Epidermal melanocyte (primary cell): ENCODE measurements around the gene MED31.
"Not testable (repeated sequence)": the region's sequence is repeated elsewhere in the genome, so short reads cannot be mapped to it uniquely, and the experiment has no call there.

Source experiments
- DNase-seq: peaks from one replicate; pipeline ENCODE4 v3.0.0; 2011; ENCODE audit warnings: low spot score; ENCODE audit not compliant: insufficient read length

Gene MED31

DNA sequence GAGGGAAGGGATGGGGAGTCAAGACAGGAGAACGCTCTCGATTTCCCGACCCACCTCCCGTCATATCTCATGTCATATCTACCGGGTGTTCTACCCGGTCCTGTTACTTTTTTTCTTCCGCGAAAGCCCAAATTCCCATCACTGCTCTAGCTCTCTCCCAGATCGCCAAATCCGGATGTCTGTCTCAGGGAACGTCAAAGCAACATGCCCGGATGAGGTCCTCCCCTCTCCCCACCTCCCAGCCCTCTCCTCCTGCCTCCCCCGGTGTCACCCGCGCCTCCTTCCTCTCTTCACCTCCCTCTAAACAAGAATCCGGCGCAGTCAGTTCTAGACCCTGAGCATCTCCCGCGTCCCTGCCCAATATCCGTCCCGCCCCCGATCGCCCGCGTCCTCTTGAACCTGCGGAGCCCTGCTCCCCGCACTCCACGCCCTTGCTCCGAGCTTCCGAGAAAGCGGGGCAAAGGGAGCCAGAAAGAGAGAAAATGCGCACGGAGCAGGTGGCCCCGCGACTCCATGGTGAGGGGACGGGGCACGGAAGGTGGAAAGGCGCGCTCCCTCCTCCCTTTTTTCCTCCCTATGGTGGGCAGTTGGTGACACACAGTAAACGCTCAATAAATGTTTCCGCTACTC lies 4.4 kb upstream of the MED31 start:
- not testable (repeated sequence) for DNase-seq

DNA sequence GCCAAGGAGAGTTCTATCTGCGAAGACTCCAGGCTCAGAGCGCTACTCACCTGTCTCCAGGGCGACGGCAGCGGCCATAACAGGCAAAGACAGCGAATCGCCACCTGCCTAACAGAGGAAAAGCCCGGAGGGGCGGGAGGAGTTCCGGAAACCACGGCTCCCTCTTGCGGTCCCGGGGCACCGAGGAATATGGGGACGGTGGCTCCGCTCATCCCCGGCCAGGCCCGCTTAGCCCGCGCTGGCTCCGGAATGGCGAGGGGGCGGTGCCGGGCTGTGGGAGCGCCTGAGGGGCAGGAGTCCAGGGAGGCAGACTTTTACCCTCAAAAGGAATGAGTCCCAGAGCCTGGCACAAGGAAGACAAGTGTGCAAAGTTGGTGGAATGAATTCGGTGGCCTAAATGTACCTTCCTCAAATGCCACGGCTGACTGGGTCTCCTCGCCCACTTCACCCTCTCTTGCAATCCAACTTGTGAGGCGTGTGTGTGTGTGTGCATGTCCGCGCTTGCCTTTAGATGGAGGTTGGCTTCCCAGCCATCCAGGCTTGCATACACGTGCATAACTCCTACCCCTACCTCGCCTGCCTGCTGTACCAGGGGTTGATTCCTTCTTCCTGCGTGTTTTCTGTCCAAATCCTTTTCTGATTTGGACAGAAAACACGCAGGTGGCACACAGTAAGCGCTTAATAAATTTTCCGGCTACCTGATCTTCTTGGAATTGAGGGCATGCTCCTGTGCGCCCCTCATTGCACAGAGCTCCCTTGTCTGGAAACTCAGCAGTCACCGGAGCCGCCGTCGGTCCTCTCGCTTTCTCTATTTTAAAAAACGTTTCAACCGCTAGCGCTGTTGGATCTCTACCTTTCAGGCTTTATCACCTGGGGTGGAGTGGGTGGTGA lies 3.7 kb upstream of the MED31 start:
- DNase-seq: no peak

GRCh38 chr17:6651919-6652452 lies 581 bp upstream of the MED31 start:
- DNase-seq: no peak

DNA sequence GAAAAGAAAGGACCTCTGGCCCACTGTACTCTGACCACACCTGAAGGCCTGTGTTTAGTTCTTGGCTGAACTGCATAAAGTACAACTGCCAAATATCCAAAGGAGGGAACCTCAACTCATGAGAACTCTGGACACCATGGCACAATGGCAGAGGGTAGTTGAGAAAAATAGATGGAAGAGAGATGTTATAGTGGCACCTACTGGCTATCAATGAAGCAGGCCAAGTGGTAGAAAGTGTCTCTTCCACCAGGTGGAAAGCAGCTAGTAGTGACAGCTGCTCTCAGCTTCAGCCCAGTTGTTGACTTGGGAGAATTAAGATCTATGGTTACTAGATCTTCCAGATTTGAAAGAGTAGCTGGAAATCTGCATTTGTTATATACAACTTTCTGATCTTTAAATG lies 3.2 kb downstream of the MED31 start:
- no peak for DNase-seq

- no peak for DNase-seq
Measured at GRCh38 chr17:6643451-6644125, 7.8 kb downstream of the MED31 start.

GRCh38 chr17:6642592-6642991 lies 8.8 kb downstream of the MED31 start:
- DNase-seq: no peak

- DNase-seq: no peak
Measured at GRCh38 chr17:6641247-6641863, 10.1 kb downstream of the MED31 start.

DNA sequence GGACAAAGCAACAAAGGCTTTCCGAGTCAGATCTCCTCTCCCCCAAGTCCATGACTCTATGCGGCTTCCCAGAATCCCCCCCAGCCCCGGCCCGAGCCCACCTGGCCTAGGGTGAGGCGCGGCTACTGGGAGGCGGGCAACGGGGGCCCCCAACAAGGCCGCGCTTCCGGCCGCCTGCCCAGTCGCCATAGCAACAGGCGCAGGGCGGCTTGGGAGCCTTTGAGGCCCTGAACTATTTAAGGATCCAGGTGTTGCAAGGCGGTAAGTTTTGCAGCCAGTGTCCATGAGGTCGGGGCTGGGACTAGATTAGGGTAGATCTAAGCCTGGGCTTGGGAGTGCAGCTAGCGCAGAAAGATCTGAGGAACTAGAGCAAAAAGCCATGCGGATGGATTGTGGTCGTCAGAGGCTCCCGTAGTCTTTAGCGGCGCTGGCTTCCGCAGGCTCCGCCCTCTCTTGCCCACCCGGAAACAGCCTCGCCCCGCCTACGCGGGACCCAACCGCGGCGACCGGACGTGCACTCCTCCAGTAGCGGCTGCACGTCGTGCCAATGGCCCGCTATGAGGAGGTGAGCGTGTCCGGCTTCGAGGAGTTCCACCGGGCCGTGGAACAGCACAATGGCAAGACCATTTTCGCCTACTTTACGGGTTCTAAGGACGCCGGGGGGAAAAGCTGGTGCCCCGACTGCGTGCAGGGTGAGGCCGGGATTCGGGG lies 10.7 kb downstream of the MED31 start, which contains the start of the genes KIAA0753 and TXNDC17:
Gene KIAA0753, minus strand, starts transcription at position 176 of the 711 bp plus-strand sequence. CDS start 5,608 bp downstream, outside the sequence.
Gene TXNDC17, plus strand, starts transcription at position 525 of the 711 bp plus-strand sequence. Its CDS starts 23 bp downstream, at position 548.
- DNase-seq: peak; percentile 58

DNA sequence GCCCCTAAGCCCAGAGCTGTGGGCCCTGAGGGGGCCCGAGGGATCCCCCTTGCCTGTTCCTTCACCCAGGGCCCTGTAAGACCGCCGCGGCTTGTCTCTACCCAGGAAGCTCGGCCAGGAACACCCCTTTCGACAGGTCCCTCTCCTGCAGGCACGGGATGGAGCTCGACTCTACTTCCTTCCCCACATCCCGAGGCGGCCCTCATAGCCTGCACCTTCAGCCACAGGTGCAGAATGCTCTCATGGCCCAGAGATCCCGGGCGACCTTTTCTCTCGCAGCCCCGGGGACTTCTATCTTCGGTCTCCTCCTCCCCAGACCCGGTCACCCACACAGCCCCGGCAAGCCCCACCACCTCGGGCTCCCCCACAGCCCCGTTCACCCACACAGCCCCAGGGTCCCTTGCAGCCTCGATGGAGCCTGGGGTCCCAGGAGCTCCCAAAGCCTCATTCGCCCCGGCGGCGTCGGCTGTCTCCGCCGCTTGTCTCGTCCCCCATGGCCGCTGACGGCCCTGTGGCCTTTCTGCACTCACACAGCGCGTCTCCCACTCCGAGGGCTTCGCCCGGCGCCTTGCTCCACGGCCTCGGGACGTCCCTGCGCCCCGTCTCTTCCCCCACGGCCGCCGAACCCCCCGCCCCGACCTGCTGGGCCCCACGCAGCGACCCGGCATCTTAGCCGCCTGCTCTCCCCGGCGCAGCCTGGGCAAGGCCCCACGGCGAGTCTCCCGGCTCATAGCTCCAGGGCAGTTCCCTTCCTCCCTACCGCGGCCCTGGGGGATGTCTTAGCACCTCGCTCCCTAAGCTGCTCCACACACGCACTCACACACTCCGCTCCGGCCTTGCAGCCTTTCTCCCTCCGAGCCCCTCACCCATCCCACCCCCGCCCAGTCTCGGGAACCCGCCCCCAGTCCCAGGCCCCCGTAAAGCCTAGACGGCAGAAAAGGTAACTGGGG lies 11.5 kb downstream of the MED31 start:
- DNase-seq: no peak

- no peak for DNase-seq
Measured at GRCh38 chr17:6639014-6639585, 12.3 kb downstream of the MED31 start.

DNA sequence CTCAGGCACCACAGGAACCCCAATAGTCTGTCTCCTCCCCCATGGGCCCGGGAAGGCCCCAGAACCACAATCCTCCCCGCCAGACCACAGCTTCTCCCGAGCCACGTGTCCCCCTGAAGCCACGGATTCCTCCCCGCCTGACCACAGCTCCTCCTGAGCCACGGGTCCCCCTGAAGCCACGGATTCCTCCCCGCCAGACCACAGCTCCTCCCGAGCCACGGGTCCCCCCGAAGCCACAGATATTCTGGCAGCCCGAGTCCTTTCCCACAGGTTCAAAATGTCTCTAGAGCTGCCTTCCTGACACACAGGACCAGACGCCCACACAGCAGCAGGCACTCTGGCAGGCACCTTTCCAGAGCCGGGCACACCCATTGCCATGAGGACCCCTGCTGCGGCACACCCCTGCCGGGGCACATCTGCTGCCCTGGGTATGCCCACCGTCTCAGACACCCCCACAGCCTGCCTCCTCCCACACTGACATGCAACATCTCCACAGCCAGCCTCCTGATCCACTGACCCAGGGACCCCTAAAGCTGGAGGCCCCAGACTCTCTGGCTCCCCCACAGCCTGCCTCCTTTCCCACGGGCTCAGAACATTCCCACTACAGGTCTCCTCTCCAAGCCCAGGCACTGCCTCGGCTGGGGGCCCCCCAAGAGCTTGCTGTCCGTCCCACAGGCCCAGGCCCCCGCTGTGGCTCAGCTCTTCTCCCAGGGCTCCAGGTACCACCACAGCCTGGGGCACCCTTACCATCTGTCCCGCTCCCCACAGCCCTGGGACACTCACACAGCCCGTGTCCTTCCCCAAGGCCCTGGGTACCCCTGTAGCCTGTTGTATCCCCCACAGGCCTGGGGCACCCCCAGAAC lies 13.1 kb downstream of the MED31 start:
- DNase-seq: no peak

GRCh38 chr17:6637458-6637840 lies 14.0 kb downstream of the MED31 start:
- no peak for DNase-seq

- DNase-seq: no peak
Measured at GRCh38 chr17:6636616-6637457, 14.6 kb downstream of the MED31 start.

DNA sequence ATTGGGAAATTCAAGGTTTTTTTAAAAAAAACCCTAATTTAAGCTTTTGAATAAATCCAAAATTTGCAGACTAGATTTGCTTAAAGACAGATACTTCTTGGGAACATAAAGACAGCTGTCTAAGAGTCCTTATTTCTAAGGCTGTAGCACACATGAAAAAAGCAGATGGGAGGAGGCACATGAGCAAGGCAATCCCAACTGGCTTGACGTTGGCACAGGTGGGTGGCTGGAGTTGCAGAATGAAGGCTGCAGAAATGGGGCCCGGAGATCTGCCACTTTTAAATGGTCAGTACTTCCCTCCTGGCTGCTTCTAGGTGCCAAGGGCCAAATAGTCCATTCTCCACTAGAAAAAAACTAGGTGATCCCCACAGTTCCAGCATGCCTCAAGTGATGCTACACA lies 15.3 kb downstream of the MED31 start:
- DNase-seq: no peak

DNA sequence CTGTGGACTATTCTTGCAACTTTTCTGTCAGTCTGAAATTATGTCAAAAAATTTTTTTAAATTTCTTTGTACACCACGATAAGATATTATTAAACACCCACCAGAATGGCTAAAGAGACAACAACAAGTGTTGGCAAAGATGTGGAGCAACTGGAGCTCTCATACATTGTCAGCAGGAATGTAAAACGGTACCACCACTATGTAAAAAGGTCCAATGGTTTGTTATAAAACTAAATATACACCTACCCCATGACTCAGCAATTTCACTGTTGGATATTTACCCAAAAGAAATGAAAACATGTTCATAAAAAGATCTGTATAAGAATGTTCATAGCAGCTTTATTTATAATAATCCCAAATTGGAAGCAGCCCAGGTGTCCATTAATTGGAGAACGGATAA lies 18.1 kb downstream of the MED31 start:
- DNase-seq: no peak

DNA sequence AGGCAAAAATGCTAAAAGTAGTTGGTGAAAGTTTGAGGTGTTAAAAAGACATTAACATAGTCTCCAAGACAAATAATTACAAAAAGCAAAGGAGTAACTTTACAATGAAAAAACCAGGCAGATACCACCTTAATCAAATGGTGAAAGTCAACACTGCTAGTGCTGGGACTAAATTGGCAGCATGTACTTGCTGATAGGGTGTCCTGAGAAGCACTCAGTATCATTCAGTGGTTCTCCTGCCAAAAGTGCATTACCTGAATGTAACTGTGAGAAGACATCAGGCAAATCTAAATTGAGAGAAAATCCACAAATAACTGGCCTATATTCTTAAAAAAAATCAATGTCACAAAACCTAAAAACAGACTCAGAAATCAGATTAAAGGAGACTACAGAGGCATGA lies 18.9 kb downstream of the MED31 start:
- DNase-seq: no peak

DNA sequence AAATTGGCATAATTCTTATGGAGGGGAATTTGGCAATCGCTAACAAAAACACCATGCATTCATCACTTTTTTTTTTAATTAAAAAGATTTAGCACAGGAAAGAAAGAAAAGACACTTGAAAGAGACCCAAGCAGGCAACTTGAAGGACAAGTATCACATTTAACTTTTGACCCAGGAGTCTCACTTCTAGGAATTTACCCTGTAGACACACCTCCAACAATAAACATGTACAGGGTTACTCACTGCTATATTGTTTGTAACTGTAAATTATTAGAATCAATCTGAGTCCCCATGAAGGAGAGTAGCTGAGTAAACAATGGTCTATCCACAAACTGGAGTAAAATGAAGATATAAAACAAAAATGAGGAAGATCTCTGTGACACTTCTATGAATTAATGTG lies 21.0 kb downstream of the MED31 start:
- no peak for DNase-seq
